ENCODE measurements around the gene E2F2.
A peak's percentile ranks its signal among the peaks of the same experiment; 100 is the strongest.

GRCh38 chr1:23555270-23555985 is 24.4 kb upstream of the E2F2 start:
- TF ChIP-seq POLR2AphosphoS5 (IDR thresholded peaks at IDR 0.05; ENCODE audit: low read depth, low read length) (no peak; the same call in 1 of the 2 replicates), TAF1 (IDR thresholded peaks at IDR 0.05; ENCODE audit: borderline replicate concordance, insufficient read depth, low read length) (peak; percentile 17; the same call in 1 of the 2 replicates), FOXP2 (optimal IDR thresholded peaks at IDR 0.05; ENCODE audit: borderline replicate concordance, extremely low read depth, extremely low read length, insufficient read depth) (no peak), SIN3A (IDR thresholded peaks at IDR 0.05; ENCODE audit: borderline replicate concordance, insufficient read depth, low read length) (no peak), REST (IDR thresholded peaks at IDR 0.05; ENCODE audit: insufficient read depth in 1 of 2, low read depth in 2 of 2, low read length in 2 of 2) (no peak)
